22Rv1 (cell line): ENCODE data around the gene TATDN2.

ENCODE experiments used
- H3K27ac ChIP-seq: fragments of 450-650 bp; 2 replicates; pipeline ENCODE4 v1.5.1; 2017
- ZFX ChIP-seq: fragments of 450-650 bp; IDR thresholded peaks from 2 replicates; pipeline ENCODE4 v1.6.1; 2017; ENCODE audit warnings: antibody characterized with exemption, borderline replicate concordance
- TF ChIP-seq, protein P1 (sequence below): fragments of 450-650 bp; IDR thresholded peaks from 2 replicates; pipeline ENCODE4 v1.5.1; 2017; ENCODE audit warnings: mild to moderate bottlenecking

TATDN2 gene

DNA sequence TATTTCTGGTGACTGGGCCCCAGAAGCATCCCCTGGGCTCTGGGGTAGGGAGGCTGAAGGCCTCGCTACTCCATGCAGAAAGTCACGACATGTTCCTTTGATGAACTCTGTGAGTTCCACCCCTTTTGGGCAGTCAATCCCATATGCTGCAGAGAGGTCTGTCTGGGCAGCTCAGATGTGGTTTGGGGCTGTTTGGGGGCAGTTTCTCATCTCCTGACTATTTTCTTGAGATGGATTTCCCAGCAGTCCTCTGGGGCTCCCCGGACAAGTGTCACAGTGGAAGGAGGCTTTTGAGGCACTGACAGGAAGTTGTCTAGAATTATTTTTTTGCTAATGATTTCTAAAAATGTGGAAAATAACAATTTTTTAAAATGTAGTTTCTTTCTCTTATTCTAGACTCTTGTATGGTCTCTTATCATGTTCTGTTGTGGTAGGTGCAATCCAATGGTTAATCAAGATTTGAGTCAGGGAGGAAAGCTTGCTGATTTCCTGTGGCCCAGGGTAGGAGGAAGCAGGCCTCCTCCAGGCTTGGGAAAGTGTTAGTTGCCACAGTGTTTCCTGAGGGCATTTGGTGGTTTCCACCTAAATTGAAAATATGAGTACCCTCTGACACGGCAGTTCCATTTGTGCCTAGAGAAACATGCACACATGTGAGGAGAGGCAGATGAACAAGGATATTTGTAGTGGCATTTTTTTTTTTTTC is 19.9 kb upstream of the TATDN2 start:
- no peak overlapping the region for H3K27ac ChIP-seq
- TF ChIP-seq, protein P1, sequence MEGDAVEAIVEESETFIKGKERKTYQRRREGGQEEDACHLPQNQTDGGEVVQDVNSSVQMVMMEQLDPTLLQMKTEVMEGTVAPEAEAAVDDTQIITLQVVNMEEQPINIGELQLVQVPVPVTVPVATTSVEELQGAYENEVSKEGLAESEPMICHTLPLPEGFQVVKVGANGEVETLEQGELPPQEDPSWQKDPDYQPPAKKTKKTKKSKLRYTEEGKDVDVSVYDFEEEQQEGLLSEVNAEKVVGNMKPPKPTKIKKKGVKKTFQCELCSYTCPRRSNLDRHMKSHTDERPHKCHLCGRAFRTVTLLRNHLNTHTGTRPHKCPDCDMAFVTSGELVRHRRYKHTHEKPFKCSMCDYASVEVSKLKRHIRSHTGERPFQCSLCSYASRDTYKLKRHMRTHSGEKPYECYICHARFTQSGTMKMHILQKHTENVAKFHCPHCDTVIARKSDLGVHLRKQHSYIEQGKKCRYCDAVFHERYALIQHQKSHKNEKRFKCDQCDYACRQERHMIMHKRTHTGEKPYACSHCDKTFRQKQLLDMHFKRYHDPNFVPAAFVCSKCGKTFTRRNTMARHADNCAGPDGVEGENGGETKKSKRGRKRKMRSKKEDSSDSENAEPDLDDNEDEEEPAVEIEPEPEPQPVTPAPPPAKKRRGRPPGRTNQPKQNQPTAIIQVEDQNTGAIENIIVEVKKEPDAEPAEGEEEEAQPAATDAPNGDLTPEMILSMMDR: no peak
- TF ChIP-seq ZFX: no peak

DNA sequence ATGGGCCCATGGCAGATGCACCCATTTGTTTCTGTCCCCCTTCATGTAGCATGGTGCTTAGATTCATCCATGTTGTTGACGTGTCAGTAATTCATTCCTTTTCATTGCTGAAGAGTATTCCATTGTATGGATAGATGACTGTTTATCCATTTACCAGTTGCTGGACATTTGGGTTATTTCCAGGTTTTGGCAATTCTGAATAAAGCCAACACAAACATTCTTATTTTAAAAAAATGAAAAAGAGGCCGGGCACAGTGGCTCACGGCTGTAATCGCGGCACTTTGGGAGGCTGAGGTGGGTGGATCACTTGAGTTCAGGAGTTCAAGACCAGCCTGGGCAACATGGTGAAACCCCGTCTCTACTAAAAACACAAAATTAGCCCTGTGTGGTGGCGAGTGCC is 18.7 kb upstream of the TATDN2 start:
- no peak overlapping the region for H3K27ac ChIP-seq
- TF ChIP-seq, protein P1: no peak
- no peak for TF ChIP-seq ZFX

DNA sequence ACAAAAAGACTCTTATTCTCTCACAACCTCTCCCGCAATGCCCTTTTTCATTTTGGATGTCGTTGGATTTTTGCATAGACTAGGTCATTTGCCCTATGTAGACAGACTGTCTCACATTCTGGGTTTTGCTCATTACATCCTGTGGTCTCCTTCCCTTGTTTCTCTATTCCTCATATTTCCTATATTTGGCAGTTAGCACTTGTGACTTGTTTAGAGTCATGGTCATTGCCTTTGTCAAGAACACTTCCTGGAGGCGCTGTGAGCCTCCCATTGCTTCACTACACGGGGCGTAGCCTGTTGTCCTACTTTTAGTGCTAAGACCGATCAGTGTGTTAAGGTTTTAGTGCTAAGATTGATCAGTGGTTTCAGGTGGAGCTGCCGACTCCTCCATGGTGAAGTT is 16.1 kb upstream of the TATDN2 start:
- H3K27ac ChIP-seq: no peak overlapping the region
- no peak for TF ChIP-seq ZFX
- TF ChIP-seq, protein P1: no peak

DNA sequence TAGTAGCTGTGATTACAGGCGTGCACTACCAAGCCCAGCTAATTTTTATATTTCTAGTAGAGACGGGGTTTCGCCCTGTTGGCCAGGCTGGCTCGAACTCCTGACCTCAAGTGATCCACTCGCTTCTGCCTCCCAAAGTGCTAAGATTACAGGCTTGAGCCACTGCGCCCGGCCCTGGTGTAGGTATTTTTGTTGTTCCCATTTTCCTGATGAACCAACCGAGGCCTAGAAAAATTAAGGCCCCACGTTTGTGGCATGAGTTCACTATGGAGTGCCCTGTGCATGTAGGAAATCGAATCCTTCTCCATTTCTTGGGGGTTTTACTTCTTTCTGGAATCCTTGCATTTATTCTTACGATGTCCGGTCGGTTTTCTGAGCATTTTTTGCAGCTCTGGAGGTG is 14.3 kb upstream of the TATDN2 start:
- no peak for TF ChIP-seq ZFX
- TF ChIP-seq, protein P1: no peak
- H3K27ac ChIP-seq: no peak overlapping the region

DNA sequence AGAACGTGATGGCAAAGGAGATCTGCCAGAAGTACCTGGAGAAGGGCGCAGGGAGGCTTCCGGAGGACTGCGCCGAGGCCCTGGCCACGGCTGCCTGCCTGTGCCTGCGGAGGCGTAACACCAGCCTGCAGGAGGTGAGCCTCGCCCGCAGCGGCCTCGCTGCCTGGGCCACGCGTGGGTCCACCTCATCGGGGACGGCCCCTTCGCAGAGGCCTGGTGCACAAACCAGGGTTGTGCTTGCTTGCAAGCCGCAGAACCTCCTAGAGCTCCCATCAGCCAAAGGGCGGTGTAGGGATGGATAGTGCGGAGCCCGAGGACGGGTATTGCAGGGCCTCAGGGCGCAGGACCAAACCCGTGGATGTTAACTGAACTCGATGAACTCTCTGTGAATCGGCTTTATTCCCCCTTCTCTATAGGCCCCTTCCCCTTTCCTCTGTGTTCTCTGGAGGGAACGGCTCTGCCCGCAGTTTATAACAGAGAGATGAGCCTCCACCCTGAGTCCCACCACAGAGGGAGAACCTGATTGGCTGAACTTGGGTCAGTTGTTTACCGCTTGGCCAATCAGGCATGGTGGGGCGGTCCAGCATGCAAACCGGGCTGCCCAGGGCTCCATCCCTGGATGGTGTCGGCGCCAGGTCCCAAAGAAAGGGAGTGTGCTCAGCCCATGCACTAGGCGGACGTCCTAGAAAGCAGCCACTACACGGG is 13.6 kb upstream of the TATDN2 start:
- TF ChIP-seq, protein P1: no peak
- no peak for TF ChIP-seq ZFX
- peak overlapping the region; percentile 26 for H3K27ac ChIP-seq

DNA sequence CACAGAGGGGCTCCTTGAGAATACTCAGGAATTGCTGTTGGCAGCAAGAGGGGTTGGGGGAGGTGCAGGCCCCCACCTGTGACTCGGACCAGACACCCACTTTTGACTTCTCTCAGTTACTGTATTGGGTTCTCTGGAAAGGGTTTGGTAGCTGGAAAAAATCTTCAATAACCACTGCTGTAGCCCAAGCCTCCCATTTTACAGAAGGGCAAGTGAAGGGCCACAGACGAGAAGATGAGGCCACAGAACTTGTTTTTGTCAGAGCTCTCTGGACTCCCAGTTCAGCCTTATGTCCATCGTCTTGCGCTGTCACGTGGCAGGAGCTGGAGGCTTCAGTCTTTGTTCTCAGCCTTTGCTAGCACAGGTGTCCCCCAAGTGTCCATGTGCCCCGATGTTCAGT is 12.7 kb upstream of the TATDN2 start:
- H3K27ac ChIP-seq: peak overlapping the region; percentile 26
- TF ChIP-seq, protein P1: no peak

DNA sequence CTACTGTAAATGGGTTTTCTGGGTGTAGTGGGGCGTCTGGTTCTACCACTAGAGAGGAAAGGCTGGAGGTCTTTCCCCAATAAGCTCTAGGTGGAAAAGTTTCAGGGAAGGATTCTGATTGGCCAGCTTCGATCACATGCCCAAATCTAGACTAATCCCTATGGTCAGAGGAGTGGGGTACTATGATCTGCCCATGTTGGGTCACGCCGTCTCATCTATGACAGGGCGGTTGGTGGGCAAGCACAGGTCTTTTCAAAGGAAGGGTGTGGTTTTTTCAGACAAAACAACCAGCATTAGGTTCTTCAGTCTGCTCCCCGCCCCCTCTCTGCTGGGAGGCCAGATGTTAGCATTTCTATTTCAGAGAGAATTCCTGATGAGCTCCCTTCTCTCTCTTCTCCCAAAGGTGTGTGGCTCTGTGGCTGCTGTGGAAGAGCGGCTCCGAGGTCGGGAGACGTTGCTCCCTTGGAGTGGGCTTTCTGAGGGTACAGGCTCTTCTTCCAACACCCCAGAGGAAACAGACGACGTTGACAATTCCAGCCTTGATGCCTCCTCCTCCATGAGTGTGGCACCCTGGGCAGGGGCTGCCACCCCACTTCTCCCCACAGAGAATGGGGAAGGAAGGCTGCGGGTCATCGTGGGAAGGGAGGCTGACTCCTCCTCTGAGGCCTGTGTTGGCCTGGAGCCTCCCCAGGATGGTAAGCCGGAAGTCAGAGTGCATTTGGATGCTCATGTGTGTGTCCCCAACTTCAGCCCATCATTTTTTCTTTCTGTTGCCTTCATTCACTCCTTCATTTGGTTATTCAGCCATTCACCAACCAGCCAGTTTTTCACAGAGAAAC is 9.7 kb upstream of the TATDN2 start:
- no peak overlapping the region for H3K27ac ChIP-seq
- TF ChIP-seq ZFX: no peak
